Measurements from ENCODE around the gene SPTBN1. TPM values are rescaled to one million over a fixed set of nuclear protein-coding genes. Genes with fewer than 3 reads are reported as not detected.

SPTBN1 gene
- total RNA-seq, 2 experiments from 2014 or later = 132 to 183 TPM

DNA sequence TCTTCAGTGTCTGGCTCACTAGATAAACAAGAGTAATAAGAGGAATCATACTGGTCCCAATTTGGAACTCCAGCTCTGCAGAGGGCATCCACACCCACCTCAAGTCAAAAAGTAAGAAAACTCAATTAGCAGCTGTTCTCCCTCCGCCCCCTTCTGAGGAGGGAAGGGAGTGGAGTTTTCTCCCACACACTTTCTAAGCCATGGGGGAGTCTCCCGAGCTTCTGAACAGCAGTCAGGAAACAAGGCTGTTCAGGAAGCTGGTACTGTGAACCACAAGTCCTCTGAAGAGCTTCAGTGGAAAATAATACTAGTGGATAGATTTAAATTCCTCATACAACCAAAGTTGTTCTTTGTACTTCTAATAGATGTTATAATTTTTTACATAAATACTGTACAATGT lies 32.9 kb upstream of the SPTBN1 start:
- Histone ChIP-seq H3K36me3 (ENCODE audit: insufficient read depth, low read length) (no peaks in the 10 kb centered on the region), H2AFZ (ENCODE audit: low read length) (no peak overlapping the region), H3K9me2 (ENCODE audit: insufficient read depth, low read length) (no peaks in the 10 kb centered on the region), H3K9me3 (ENCODE audit: low read length) (peaks cover 6% of the 10 kb centered on the region), H4K20me1 (ENCODE audit: insufficient read depth, low read length) (no peaks in the 10 kb centered on the region), H3K4me1 (ENCODE audit: insufficient read depth, low read length, poor library complexity, severe bottlenecking) (no peaks in the 10 kb centered on the region), H3K27ac (ENCODE audit: low read depth, low read length, poor library complexity, severe bottlenecking) (no peak overlapping the region), H3K79me2 (ENCODE audit: insufficient read depth, low read depth, low read length) (no peaks in the 10 kb centered on the region), H3K4me2 (ENCODE audit: low read length) (no peak overlapping the region), H3K4me3 (ENCODE audit: low read depth, low read length, poor library complexity, severe bottlenecking) (no peak overlapping the region)
- BruUV-seq (replicated peaks) = no TSS peak
- intact Hi-C loops (cut with micrococcal nuclease; ENCODE audit: unreplicated experiment) = no loop called here
- no peak for DNase-seq (ENCODE audit: low spot score)
- ChIA-PET POLR2A (interaction anchor here (1.1 to 1.3 kb wide), 2 partner anchors 13 to 178 kb away, joined by 3 read pairs; no protein-coding TSS in a partner anchor), CTCF (ENCODE audit: unreplicated experiment) (no interaction called here)
- no peak for TF ChIP-seq EZH2phosphoT487 (IDR thresholded peaks at IDR 0.05; ENCODE audit: borderline replicate concordance, low read depth, low read length)
- TF ChIP-seq, protein P1, sequence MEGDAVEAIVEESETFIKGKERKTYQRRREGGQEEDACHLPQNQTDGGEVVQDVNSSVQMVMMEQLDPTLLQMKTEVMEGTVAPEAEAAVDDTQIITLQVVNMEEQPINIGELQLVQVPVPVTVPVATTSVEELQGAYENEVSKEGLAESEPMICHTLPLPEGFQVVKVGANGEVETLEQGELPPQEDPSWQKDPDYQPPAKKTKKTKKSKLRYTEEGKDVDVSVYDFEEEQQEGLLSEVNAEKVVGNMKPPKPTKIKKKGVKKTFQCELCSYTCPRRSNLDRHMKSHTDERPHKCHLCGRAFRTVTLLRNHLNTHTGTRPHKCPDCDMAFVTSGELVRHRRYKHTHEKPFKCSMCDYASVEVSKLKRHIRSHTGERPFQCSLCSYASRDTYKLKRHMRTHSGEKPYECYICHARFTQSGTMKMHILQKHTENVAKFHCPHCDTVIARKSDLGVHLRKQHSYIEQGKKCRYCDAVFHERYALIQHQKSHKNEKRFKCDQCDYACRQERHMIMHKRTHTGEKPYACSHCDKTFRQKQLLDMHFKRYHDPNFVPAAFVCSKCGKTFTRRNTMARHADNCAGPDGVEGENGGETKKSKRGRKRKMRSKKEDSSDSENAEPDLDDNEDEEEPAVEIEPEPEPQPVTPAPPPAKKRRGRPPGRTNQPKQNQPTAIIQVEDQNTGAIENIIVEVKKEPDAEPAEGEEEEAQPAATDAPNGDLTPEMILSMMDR (conservative IDR thresholded peaks at IDR 0.05; ENCODE audit: low read length) = no peak

DNA sequence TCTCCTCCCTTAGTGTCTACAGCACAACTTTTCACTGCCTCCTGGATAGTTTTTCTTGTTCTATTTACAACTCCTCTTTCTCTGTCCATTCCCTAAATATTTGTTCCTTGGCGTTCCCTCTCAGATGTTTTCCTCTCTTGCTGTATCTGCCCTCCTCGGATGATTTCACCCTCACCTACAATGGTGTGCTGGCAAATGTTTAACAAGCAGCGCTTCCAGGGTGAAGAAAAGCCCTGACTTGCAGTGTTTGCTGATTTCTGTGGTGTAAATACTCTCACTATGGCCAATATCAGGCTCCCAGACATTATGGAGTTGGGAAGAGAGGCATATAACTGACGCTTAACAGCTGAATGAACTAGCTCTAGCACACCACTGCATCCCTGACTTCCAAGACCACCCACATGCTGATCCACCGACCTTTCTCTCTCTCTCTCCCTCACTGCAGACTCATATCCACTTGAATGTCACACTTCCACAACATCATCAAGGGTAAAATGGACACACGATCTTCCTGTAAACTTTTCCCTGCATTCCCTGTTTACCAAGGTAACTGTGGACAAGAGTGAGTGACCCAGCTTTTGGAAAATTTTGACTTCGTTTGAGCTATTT lies 31.5 kb upstream of the SPTBN1 start:
- Histone ChIP-seq H3K4me3 (ENCODE audit: low read depth, low read length, poor library complexity, severe bottlenecking) (no peak overlapping the region), H3K4me2 (ENCODE audit: low read length) (no peak overlapping the region), H4K20me1 (ENCODE audit: insufficient read depth, low read length) (no peaks in the 10 kb centered on the region), H3K9me3 (ENCODE audit: low read length) (peaks cover 6% of the 10 kb centered on the region), H3K79me2 (ENCODE audit: insufficient read depth, low read depth, low read length) (no peaks in the 10 kb centered on the region), H3K27ac (ENCODE audit: low read depth, low read length, poor library complexity, severe bottlenecking) (no peak overlapping the region), H3K4me1 (ENCODE audit: insufficient read depth, low read length, poor library complexity, severe bottlenecking) (no peaks in the 10 kb centered on the region), H3K36me3 (ENCODE audit: insufficient read depth, low read length) (no peaks in the 10 kb centered on the region), H2AFZ (ENCODE audit: low read length) (no peak overlapping the region), H3K9me2 (ENCODE audit: insufficient read depth, low read length) (no peaks in the 10 kb centered on the region)
- intact Hi-C loops (cut with micrococcal nuclease; ENCODE audit: unreplicated experiment) = no loop called here
- POLR2A ChIA-PET = no interaction called here
- CTCF ChIA-PET (ENCODE audit: unreplicated experiment) = no interaction called here
- TF ChIP-seq, protein P1 (conservative IDR thresholded peaks at IDR 0.05; ENCODE audit: low read length) = no peak
- TF ChIP-seq EZH2phosphoT487 (IDR thresholded peaks at IDR 0.05; ENCODE audit: borderline replicate concordance, low read depth, low read length) = no peak
- no TSS peak for BruUV-seq (replicated peaks)
- DNase-seq (ENCODE audit: low spot score) = no peak

DNA sequence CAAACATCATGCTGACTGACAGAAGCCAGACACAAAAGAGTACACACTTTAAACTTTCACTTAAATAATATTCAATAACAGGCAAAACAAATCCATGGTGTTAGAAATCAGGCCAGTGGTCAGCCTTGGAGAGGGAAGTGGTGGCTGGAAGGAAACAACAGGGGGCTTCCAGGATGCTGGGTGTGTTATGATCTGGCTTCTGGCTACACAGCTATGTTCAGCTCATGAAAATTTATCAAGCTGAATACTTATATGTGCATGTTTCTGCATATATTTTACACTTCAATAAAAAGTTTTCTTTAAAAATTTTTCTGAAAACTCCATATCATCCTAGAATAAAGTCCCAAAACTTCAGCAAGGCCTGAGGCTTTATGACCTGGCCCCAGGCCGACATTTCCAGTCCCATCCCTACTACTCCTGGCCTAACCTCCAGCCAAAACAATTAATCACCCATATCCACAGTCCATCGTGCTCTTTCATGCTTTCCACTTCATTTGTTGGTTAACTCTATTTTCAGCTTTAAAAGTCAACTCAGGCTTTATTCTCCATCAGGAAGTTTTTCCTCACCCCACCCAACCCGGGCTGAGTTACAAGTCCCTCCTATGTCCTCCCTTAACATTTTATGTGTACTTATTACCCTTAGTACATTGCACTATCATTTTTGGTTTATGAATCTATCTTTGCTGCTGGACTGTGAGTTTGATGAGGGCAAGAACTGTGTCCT lies 27.9 kb upstream of the SPTBN1 start:
- no peaks in the 10 kb centered on the region for H3K9me2 ChIP-seq (ENCODE audit: insufficient read depth, low read length)
- no TSS peak for BruUV-seq (replicated peaks)
- H3K4me2 ChIP-seq (ENCODE audit: low read length) = no peak overlapping the region
- no peak for DNase-seq (ENCODE audit: low spot score)
- TF ChIP-seq EZH2phosphoT487 (IDR thresholded peaks at IDR 0.05; ENCODE audit: borderline replicate concordance, low read depth, low read length) = no peak
- TF ChIP-seq, protein P1 (conservative IDR thresholded peaks at IDR 0.05; ENCODE audit: low read length) = no peak
- H3K79me2 ChIP-seq (ENCODE audit: insufficient read depth, low read depth, low read length) = no peaks in the 10 kb centered on the region
- no peaks in the 10 kb centered on the region for H4K20me1 ChIP-seq (ENCODE audit: insufficient read depth, low read length)
- H3K27ac ChIP-seq (ENCODE audit: low read depth, low read length, poor library complexity, severe bottlenecking) = no peak overlapping the region
- peaks cover 9% of the 10 kb centered on the region for H3K4me1 ChIP-seq (ENCODE audit: insufficient read depth, low read length, poor library complexity, severe bottlenecking)
- H3K9me3 ChIP-seq (ENCODE audit: low read length) = no peaks in the 10 kb centered on the region
- no peak overlapping the region for H2AFZ ChIP-seq (ENCODE audit: low read length)
- CTCF ChIA-PET (ENCODE audit: unreplicated experiment) = interaction anchor here (0.9 kb wide), 1 partner anchor 9 kb away, joined by 3 read pairs; no protein-coding TSS in a partner anchor
- H3K4me3 ChIP-seq (ENCODE audit: low read depth, low read length, poor library complexity, severe bottlenecking) = no peak overlapping the region
- POLR2A ChIA-PET = interaction anchor here (0.7 to 1.1 kb wide), 2 partner anchors 9 to 14 kb away, joined by 3 to 4 read pairs; no protein-coding TSS in a partner anchor
- intact Hi-C loops (cut with micrococcal nuclease; ENCODE audit: unreplicated experiment) = no loop called here
- no peaks in the 10 kb centered on the region for H3K36me3 ChIP-seq (ENCODE audit: insufficient read depth, low read length)

Measured in OCI-LY7 (cell line).